Measurements from ENCODE around the gene SBK3.

- no peak for TF ChIP-seq CTCF (conservative IDR thresholded peaks at IDR 0.05 in 1 of 2, IDR thresholded peaks at IDR 0.05 in 1 of 2; ENCODE audit: extremely low read depth in 1 of 2, insufficient read depth in 1 of 2, low read depth in 1 of 2, low read length in 2 of 2)
- no peak for TF ChIP-seq EZH2 (IDR thresholded peaks at IDR 0.05; ENCODE audit: borderline replicate concordance, low read length)
Measured at GRCh38 chr19:55529636-55530234, 15.6 kb downstream of the SBK3 start.

Data from mammary epithelial cell (primary cell).